A549 (cell line): ENCODE data around the gene MVK. TPM values are rescaled to one million over a fixed set of nuclear protein-coding genes. Genes with fewer than 3 reads are reported as not detected.

Source experiments
- ATAC-seq, 2 experiments: fragments of 200-7000 bp in 1 of 2; fragments of >200 bp in 1 of 2; cut with Nextera tagmentation in 1 of 2; cut with Tn5 transposase in 1 of 2; 3 replicates each; pipeline versions ENCODE4 v1.8.0 to v1.9.1; 2018 to 2020; ENCODE audit warnings: mild to moderate bottlenecking in 1 of 2, moderate library complexity in 1 of 2
- CTCF ChIA-PET: fragments of 300-600 bp; sonication (Branson Sonifier 250); formaldehyde crosslinking; extraction: SDS; loops from one replicate; lab custom pipeline; 2021; ENCODE audit warnings: antibody characterized with exemption, inconsistent platforms; lab: Yijun Ruan, JAX
- POLR2A ChIA-PET: fragments of 350-600 bp; formaldehyde crosslinking; extraction: SDS; loops from one replicate; lab custom pipeline; 2021; ENCODE audit warnings: antibody characterized with exemption, inconsistent platforms; lab: Yijun Ruan, JAX
- DNase-seq, 2 experiments: peaks; one replicate each; pipeline versions ENCODE4 v3.0.0 to v3.0.0-alpha.2; 2011 to 2016; ENCODE audit warnings: low read depth in 1 of 2, low spot score in 1 of 2
- FAIRE-seq: peaks from 2 replicates; lab custom pipeline; 2011; peaks lifted over from hg19 to GRCh38; lab: Jason Lieb, UNC
- H3K27ac ChIP-seq, 2 experiments: fragments of >200 bp; sonication (Bioruptor Twin); formaldehyde crosslinking; 3 replicates each; pipeline ENCODE4 v1.5.1; 2016 to 2017
- H3K4me1 ChIP-seq: fragments of >200 bp; sonication (Bioruptor Twin); formaldehyde crosslinking; 3 replicates; pipeline ENCODE4 v1.6.1; 2016
- H3K4me2 ChIP-seq: fragments of >200 bp; sonication (Bioruptor Twin); formaldehyde crosslinking; 3 replicates; pipeline ENCODE4 v1.6.1; 2016
- H3K4me3 ChIP-seq: fragments of >200 bp; sonication (Bioruptor Twin); formaldehyde crosslinking; 3 replicates; pipeline ENCODE4 v1.5.1; 2016
- H3K9me3 ChIP-seq: fragments of >200 bp; sonication (Bioruptor Twin); formaldehyde crosslinking; 3 replicates; pipeline ENCODE4 v1.6.1; 2016
- BCL3 ChIP-seq: fragments of >200 bp; sonication (Bioruptor Twin); formaldehyde crosslinking; IDR thresholded peaks from 3 replicates; pipeline ENCODE4 v1.6.1; 2016
- EHMT2 ChIP-seq: fragments of 200-600 bp; sonication (generic); IDR thresholded peaks from 2 replicates; pipeline ENCODE4 v1.6.1; 2016; ENCODE audit warnings: antibody characterized with exemption, low read depth, mild to moderate bottlenecking, moderate library complexity
- ELK1 ChIP-seq: fragments of 150-350 bp; IDR thresholded peaks from 2 replicates; pipeline ENCODE4 v1.6.1; 2014; ENCODE audit warnings: low read depth, mild to moderate bottlenecking, low read length
- HMGXB4 ChIP-seq: fragments of 250-450 bp; sonication (Bioruptor Pico); IDR thresholded peaks from 2 replicates; pipeline ENCODE4 v1.5.0; 2021; ENCODE audit warnings: mild to moderate bottlenecking, moderate library complexity, borderline replicate concordance
- HOXA7 ChIP-seq: fragments of 250-450 bp; sonication (Bioruptor Pico); IDR thresholded peaks from 2 replicates; pipeline ENCODE4 v1.5.0; 2020; ENCODE audit warnings: mild to moderate bottlenecking, moderate library complexity
- HOXB13 ChIP-seq: fragments of 250-450 bp; sonication (Bioruptor Pico); IDR thresholded peaks from 2 replicates; pipeline ENCODE4 v1.5.0; 2020; ENCODE audit warnings: low read depth, mild to moderate bottlenecking, moderate library complexity
- HOXB5 ChIP-seq: fragments of 250-450 bp; sonication (Bioruptor Pico); IDR thresholded peaks from 2 replicates; pipeline ENCODE4 v1.5.0; 2020; ENCODE audit warnings: mild to moderate bottlenecking, moderate library complexity
- JUN ChIP-seq, 2 experiments: fragments of >200 bp; sonication (Bioruptor Twin); formaldehyde crosslinking; IDR thresholded peaks; 2 replicates in 1 of 2; 3 replicates in 1 of 2; pipeline ENCODE4 v1.6.1; 2016 to 2017
- KDM5A ChIP-seq: fragments of 200-600 bp; sonication (generic); IDR thresholded peaks from 2 replicates; pipeline ENCODE4 v1.6.1; 2016; ENCODE audit warnings: antibody characterized with exemption, mild to moderate bottlenecking
- MAX ChIP-seq: IDR thresholded peaks from 2 replicates; pipeline ENCODE4 v1.6.1; 2012
- MYC ChIP-seq: IDR thresholded peaks from 2 replicates; pipeline ENCODE4 v1.6.1; 2012; ENCODE audit warnings: mild to moderate bottlenecking, inconsistent platforms, low read length, improper control_type of control experiment, borderline replicate concordance
- NPAS2 ChIP-seq: fragments of 250-450 bp; sonication (Bioruptor Pico); IDR thresholded peaks from 2 replicates; pipeline ENCODE4 v1.8.0; 2022; ENCODE audit warnings: mild to moderate bottlenecking, moderate library complexity, borderline replicate concordance
- RAD21 ChIP-seq, 2 experiments: fragments of >200 bp in 1 of 2; sonication (Bioruptor Twin) in 1 of 2; formaldehyde crosslinking in 1 of 2; IDR thresholded peaks in 1 of 2; conservative IDR thresholded peaks in 1 of 2; 2 replicates in 1 of 2; 3 replicates in 1 of 2; pipeline ENCODE4 v1.6.1; 2012 to 2018; ENCODE audit warnings: inconsistent platforms in 1 of 2
- RNF2 ChIP-seq: fragments of 200-600 bp; sonication (generic); IDR thresholded peaks from 2 replicates; pipeline ENCODE4 v1.6.1; 2016; ENCODE audit warnings: low read depth, mild to moderate bottlenecking, antibody characterized with exemption, moderate library complexity, borderline replicate concordance
- USF2 ChIP-seq: fragments of 450-650 bp; IDR thresholded peaks from 2 replicates; pipeline ENCODE4 v1.6.1; 2014; ENCODE audit warnings: antibody characterized with exemption
- ZC3H11A ChIP-seq: fragments of 450-650 bp; IDR thresholded peaks from 2 replicates; pipeline ENCODE4 v1.6.1; 2014; ENCODE audit warnings: antibody characterized with exemption, mild to moderate bottlenecking
- ZFP36 ChIP-seq: fragments of 450-650 bp; IDR thresholded peaks from 2 replicates; pipeline ENCODE4 v1.6.1; 2014; ENCODE audit warnings: borderline replicate concordance; ENCODE audit not compliant: partially characterized antibody
- ZSCAN20 ChIP-seq: fragments of 250-450 bp; sonication (Bioruptor Pico); IDR thresholded peaks from 2 replicates; pipeline ENCODE4 v1.8.0; 2022; ENCODE audit warnings: mild to moderate bottlenecking, moderate library complexity
- WGBS: methylation state at CpG from one replicate; pipeline ENCODE4 v1.1.6; 2017; ENCODE audit errors: missing lambda C conversion rate; 5-methylcytosine and 5-hydroxymethylcytosine counted together
- polyA plus RNA-seq, 4 experiments: library from polyadenylated mRNA; depleted of rRNA in 3 of 4; stranded (reverse); fragments of >200 nt; fragmentation: RNase III in 1 of 4; extraction: RNeasy Plus Mini Kit Qiagen cat#74134 plus additional on column Dnase treatment in 1 of 4; gene quantifications; 2 replicates in 3 of 4; 3 replicates in 1 of 4; pipeline ENCODE4 v1.2.3, GENCODE V29; 2011 to 2017

The MVK gene
- polyA plus RNA-seq, 2 of the 4 experiments (the other 2 are of a cell fraction), result 5.9 to 14.8 TPM

- CTCF ChIA-PET, result interaction anchor here (0.9 to 1.2 kb wide), 2 partner anchors 13 to 30 kb away, joined by 4 read pairs; no protein-coding TSS in a partner anchor
- Histone ChIP-seq H3K27ac (no peak overlapping the region), H3K4me2 (no peak overlapping the region), H3K4me1 (peaks cover 11% of the 10 kb centered on the region; the same call in 1 of the 3 replicates), H3K9me3 (no peaks in the 10 kb centered on the region), H3K4me3 (no peak overlapping the region)
- 16% methylated on average over 7 of the region's 7 CpGs for WGBS
- TF ChIP-seq HMGXB4 (CRISPR knock-in tag) (no peak), HOXB13 (CRISPR knock-in tag) (no peak), ZFP36 (peak; percentile 91), USF2 (peak; percentile 62)
- ATAC-seq, result peak; percentile 26 to 59; a peak in 3 of 6 replicates
- POLR2A ChIA-PET, result no interaction called here
- DNase-seq, result peak in 1 of 2 experiments; percentile 46
- FAIRE-seq, result no peak
Observed at GRCh38 chr12:109627633-109628032, 54.0 kb downstream of the MVK start.

DNA sequence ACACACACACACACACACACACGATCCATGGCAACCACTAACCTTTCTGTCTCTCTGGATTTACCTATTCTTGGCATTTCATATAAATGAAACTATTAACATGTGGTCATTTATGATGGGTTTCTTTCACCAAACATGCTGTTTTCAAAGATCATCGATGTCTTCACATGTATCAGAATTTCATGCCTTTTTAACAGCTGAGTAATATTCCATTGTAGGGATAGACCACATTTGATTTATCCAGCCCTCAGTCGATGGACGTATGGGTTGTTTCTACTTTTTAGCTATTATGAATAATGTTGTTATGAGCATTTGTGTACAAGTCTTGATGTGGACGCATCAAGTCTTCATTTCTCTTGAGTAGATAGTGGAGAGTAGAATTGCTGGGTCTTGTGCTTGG lies 56.5 kb downstream of the MVK start:
- Histone ChIP-seq H3K4me2 (no peak overlapping the region), H3K4me3 (no peak overlapping the region)
- DNase-seq, result no peak
- WGBS, result 27% methylated on average over 5 of the region's 5 CpGs
- ChIA-PET CTCF (interaction anchor here (0.6 to 1.2 kb wide), 2 partner anchors 77 to 1954 kb away, joined by 3 to 4 read pairs; no protein-coding TSS in a partner anchor), POLR2A (no interaction called here)
- no peak for FAIRE-seq
- TF ChIP-seq RNF2 (no peak), KDM5A (no peak), ELK1 (no peak), MYC (no peak), NPAS2 (CRISPR knock-in tag) (no peak), HOXB5 (no peak), ZFP36 (no peak), HOXB13 (CRISPR knock-in tag) (no peak), BCL3 (no peak), ZSCAN20 (CRISPR knock-in tag) (no peak), HOXA7 (no peak), EHMT2 (no peak), RAD21 (conservative IDR thresholded peaks at IDR 0.05 in 1 of 2, IDR thresholded peaks at IDR 0.05 in 1 of 2) (no peak), JUN (IDR thresholded peaks at IDR 0.05) (no peak)
- TF ChIP-seq, all 56 proteins: peak for 0
- H3K9me3 ChIP-seq, result no peaks in the 10 kb centered on the region
- H3K4me1 ChIP-seq, result peaks cover 5% of the 10 kb centered on the region; the same call in 1 of the 3 replicates
- H3K27ac ChIP-seq, result no peak overlapping the region
- no peak for ATAC-seq

DNA sequence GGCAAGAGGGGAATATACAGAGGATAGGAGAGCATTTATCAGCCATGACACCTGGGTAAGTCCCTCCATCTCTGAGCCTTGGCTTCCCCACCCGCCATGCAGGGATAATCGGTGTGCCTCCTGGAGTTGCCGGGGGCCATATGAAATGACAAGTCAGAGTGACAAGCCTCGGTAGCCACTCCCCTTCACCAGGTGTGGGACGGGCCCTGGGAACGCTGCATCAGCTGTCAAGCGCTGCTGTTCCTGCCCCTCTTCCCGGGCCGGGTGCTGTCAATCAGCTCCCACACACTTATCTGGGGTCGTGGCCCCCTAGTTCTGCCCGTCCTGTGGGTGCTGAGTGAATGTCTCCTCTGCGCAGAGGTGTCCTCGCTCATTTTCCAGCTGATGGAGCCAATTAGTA lies 57.2 kb downstream of the MVK start:
- H3K4me3 ChIP-seq, result no peak overlapping the region
- ChIA-PET POLR2A (no interaction called here), CTCF (no interaction called here)
- no peak overlapping the region for H3K4me2 ChIP-seq
- DNase-seq (no peak), ATAC-seq (no peak), FAIRE-seq (no peak)
- WGBS, result 12% methylated on average over 13 of the region's 13 CpGs
- H3K9me3 ChIP-seq, result no peaks in the 10 kb centered on the region
- H3K4me1 ChIP-seq, result no peaks in the 10 kb centered on the region
- TF ChIP-seq MAX, result no peak
- TF ChIP-seq ZC3H11A, result no peak
- no peak overlapping the region for H3K27ac ChIP-seq
